Stomach (tissue), 4 donors: ENCODE results near the gene ZNF691.
"Not testable (repeated sequence)": the region's sequence is repeated elsewhere in the genome, so short reads cannot be mapped to it uniquely, and the experiment has no call there.

Source experiments
- CTCF ChIP-seq, 7 experiments: fragments of 450-650 bp in 4 of 7; fragments of 200-600 bp in 3 of 7; sonication (generic) in 3 of 7; IDR thresholded peaks; one replicate each; pipeline ENCODE4 v1.5.1; 2016 to 2019; ENCODE audit warnings: antibody characterized with exemption in 7 of 7, control low read depth in 2 of 7, mild to moderate bottlenecking in 1 of 7
- POLR2A ChIP-seq, 4 donors: fragments of 450-650 bp; IDR thresholded peaks; one replicate each; pipeline ENCODE4 v1.6.1; 2016; ENCODE audit warnings: antibody characterized with exemption in 4 of 4, control low read depth in 2 of 4, mild to moderate bottlenecking in 1 of 4, moderate library complexity in 1 of 4
- POLR2AphosphoS5 ChIP-seq, 3 donors: sonication (generic); formaldehyde crosslinking; IDR thresholded peaks; one replicate each; pipeline ENCODE4 v1.6.1; 2016; ENCODE audit warnings: antibody characterized with exemption in 3 of 3

- TF ChIP-seq POLR2AphosphoS5, CTCF, POLR2A (IDR thresholded peaks at IDR 0.05): not testable (repeated sequence)
Observed at GRCh38 chr1:42869254-42869653, 22.8 kb downstream of the ZNF691 start.
